SK-N-SH treated with all-trans-retinoic acid at 6 μM for 48 hours (cell line): ENCODE measurements around the gene TMSB15B.

ENCODE experiments used
- ATAC-seq: fragments of 200-7000 bp; cut with Tn5 transposase; 3 replicates; pipeline ENCODE4 v1.9.1; 2020; ENCODE audit warnings: mild to moderate bottlenecking, moderate library complexity
- ARNTL ChIP-seq: fragments of 450-650 bp; formaldehyde crosslinking; IDR thresholded peaks from 2 replicates; pipeline ENCODE4 v1.5.0; 2020; ENCODE audit warnings: low read depth, mild to moderate bottlenecking, moderate library complexity, borderline replicate concordance
- BACH2 ChIP-seq: fragments of 250-450 bp; sonication (Bioruptor Pico); IDR thresholded peaks from 2 replicates; pipeline ENCODE4 v1.9.0; 2021; ENCODE audit warnings: mild to moderate bottlenecking, borderline replicate concordance
- CSDC2 ChIP-seq: fragments of 250-450 bp; sonication (Bioruptor Pico); IDR thresholded peaks from 2 replicates; pipeline ENCODE4 v1.5.0; 2020; ENCODE audit warnings: mild to moderate bottlenecking, moderate library complexity
- ESRRG ChIP-seq: fragments of 250-450 bp; sonication (Bioruptor Pico); IDR thresholded peaks from 2 replicates; pipeline ENCODE4 v1.6.1; 2021; ENCODE audit warnings: mild to moderate bottlenecking
- GLIS3 ChIP-seq: fragments of 250-450 bp; sonication (Bioruptor Pico); IDR thresholded peaks from 2 replicates; pipeline ENCODE4 v1.5.0; 2020; ENCODE audit warnings: mild to moderate bottlenecking, moderate library complexity
- ISL1 ChIP-seq: fragments of 250-450 bp; sonication (Bioruptor Pico); IDR thresholded peaks from 2 replicates; pipeline ENCODE4 v2.1.2; 2022; ENCODE audit warnings: mild to moderate bottlenecking, moderate library complexity
- OSR1 ChIP-seq: fragments of 250-450 bp; sonication (Bioruptor Pico); IDR thresholded peaks from 2 replicates; pipeline ENCODE4 v1.8.0; 2022; ENCODE audit warnings: moderate library complexity, mild to moderate bottlenecking, inconsistent platforms
- PPARA ChIP-seq: fragments of 250-450 bp; sonication (Bioruptor Pico); IDR thresholded peaks from 2 replicates; pipeline ENCODE4 v1.5.0; 2020; ENCODE audit warnings: mild to moderate bottlenecking, borderline replicate concordance
- RARB ChIP-seq: fragments of 250-450 bp; sonication (Bioruptor Pico); IDR thresholded peaks from 2 replicates; pipeline ENCODE4 v1.8.0; 2021; ENCODE audit warnings: mild to moderate bottlenecking, moderate library complexity
- SNAI2 ChIP-seq: fragments of 250-450 bp; sonication (Bioruptor Pico); IDR thresholded peaks from 2 replicates; pipeline ENCODE4 v1.5.0; 2020; ENCODE audit warnings: mild to moderate bottlenecking, moderate library complexity
- TCF4 ChIP-seq: fragments of 250-450 bp; sonication (Bioruptor Pico); IDR thresholded peaks from 2 replicates; pipeline ENCODE4 v1.8.0; 2021; ENCODE audit warnings: mild to moderate bottlenecking, moderate library complexity, borderline replicate concordance
- TOX ChIP-seq: fragments of 250-450 bp; sonication (Bioruptor Pico); IDR thresholded peaks from 2 replicates; pipeline ENCODE4 v1.8.0; 2021; ENCODE audit warnings: mild to moderate bottlenecking, moderate library complexity, borderline replicate concordance
- ZC3H10 ChIP-seq: fragments of 250-450 bp; sonication (Bioruptor Pico); IDR thresholded peaks from 2 replicates; pipeline ENCODE4 v1.5.1; 2021; ENCODE audit warnings: mild to moderate bottlenecking, moderate library complexity
- ZFP30 ChIP-seq: fragments of 450-650 bp; formaldehyde crosslinking; IDR thresholded peaks from 2 replicates; pipeline ENCODE4 v1.5.0; 2022; ENCODE audit warnings: mild to moderate bottlenecking, moderate library complexity
- ZNF70 ChIP-seq: fragments of 450-650 bp; formaldehyde crosslinking; IDR thresholded peaks from 2 replicates; pipeline ENCODE4 v1.5.0; 2020; ENCODE audit warnings: mild to moderate bottlenecking, moderate library complexity
- ZNF8 ChIP-seq: fragments of 450-650 bp; formaldehyde crosslinking; IDR thresholded peaks from 2 replicates; pipeline ENCODE4 v1.5.0; 2020; ENCODE audit warnings: mild to moderate bottlenecking, moderate library complexity
- TF ChIP-seq, protein P1 (sequence below): fragments of 250-450 bp; sonication (Bioruptor Pico); IDR thresholded peaks from 2 replicates; pipeline ENCODE4 v1.5.1; 2020; ENCODE audit warnings: low read depth, mild to moderate bottlenecking, moderate library complexity
- TF ChIP-seq, protein P2 (sequence below): fragments of 250-450 bp; sonication (Bioruptor Pico); IDR thresholded peaks from 2 replicates; pipeline ENCODE4 v1.8.0; 2021; ENCODE audit warnings: low read depth, mild to moderate bottlenecking, moderate library complexity, borderline replicate concordance
- TF ChIP-seq, protein P3 (sequence below): fragments of 250-450 bp; sonication (Bioruptor Pico); IDR thresholded peaks from 2 replicates; pipeline ENCODE4 v1.5.0; 2020; ENCODE audit warnings: mild to moderate bottlenecking, moderate library complexity
- TF ChIP-seq, protein P4 (sequence below): fragments of 250-450 bp; sonication (Bioruptor Pico); IDR thresholded peaks from 2 replicates; pipeline ENCODE4 v1.5.1; 2021; ENCODE audit warnings: mild to moderate bottlenecking, moderate library complexity

Gene TMSB15B

DNA sequence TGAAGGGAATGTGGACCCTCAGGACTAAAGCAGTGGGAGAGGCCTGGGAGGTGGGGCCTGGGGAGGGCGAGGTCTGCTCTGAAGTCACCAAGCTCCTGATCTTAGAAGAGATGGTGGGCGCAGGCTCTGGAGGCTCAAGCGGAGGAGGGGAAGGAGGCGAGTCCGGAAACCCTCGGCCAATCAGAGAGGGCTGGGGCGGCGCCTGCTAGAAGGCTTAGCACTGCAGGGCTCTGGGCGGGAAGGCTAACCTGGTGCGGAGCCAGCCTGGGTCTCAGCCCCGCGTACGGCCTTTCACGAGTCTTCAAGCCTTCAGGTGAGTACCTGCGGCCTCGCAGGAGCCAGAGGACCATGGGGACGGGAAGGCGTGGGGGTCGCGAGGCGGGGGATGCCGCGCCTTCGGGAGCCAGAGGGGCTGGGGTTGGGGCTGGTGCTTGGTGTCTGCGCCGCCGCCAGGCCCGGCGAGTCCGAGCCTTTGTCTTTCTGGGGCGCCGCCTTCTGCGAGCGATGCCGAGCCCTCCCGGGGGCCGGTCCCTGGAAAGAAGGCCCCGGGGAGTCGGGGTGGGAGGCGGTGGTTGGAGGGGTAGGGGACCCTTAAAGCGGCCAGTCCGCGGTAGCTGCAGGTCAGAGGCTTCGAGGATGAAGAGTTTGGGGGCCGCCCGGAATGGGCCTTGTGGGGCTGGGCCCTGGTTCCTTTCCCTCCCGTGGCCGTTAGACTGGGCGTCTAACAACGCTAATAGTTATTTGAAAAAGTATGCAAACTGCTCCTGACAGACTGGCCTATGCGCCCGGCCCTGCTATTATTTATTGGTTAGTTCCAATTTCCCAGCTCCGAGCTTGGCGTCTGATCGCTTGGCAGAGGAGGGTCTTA lies at the start of gene TMSB15B:
Gene TMSB15B (plus strand): TSS at position 217 of the 868 bp plus-strand sequence.
- peak; percentile 99 for ATAC-seq

DNA sequence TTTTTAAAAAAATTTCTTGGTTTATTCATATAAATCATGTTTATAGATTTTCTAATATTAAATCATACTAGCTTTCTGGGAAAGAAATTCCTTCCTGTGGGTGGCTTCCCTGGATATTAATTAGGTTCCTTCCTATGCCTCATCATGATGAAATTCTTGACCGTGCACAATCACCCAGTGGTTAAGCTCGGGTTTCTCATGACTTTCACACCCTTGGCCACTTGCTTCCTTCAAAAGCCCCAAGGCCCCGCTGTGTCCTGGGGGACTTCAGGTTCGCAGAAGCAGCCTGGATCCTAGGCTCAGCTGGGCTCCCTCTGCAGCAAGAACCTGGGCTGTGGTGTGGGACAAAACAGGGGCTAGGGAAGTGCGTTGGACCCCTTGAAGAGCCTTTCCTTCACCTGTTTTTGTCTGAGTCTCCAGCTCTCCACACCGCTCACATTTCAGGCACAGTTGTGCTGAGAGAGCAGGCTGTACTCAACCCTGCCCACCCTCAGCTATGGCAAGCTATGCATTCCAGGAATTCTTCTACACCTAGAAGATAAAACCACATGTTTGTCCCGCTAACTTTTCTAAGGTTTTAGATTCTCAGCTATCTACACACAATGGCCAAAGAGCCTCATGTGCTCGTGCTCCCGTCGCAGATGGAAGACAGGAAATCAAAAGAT lies 48.9 kb upstream of the TMSB15B start:
- TF ChIP-seq SNAI2 (CRISPR knock-in tag) (no peak), RARB (CRISPR knock-in tag) (no peak), ZNF8 (no peak), ISL1 (no peak), ARNTL (CRISPR knock-in tag) (no peak), TOX (CRISPR knock-in tag) (no peak), ESRRG (no peak), GLIS3 (CRISPR knock-in tag) (no peak), CSDC2 (CRISPR knock-in tag) (no peak), ZC3H10 (CRISPR knock-in tag) (no peak), ZNF70 (CRISPR knock-in tag) (no peak), ZFP30 (no peak), OSR1 (CRISPR knock-in tag) (no peak), BACH2 (CRISPR knock-in tag) (no peak)
- TF ChIP-seq, protein P1, sequence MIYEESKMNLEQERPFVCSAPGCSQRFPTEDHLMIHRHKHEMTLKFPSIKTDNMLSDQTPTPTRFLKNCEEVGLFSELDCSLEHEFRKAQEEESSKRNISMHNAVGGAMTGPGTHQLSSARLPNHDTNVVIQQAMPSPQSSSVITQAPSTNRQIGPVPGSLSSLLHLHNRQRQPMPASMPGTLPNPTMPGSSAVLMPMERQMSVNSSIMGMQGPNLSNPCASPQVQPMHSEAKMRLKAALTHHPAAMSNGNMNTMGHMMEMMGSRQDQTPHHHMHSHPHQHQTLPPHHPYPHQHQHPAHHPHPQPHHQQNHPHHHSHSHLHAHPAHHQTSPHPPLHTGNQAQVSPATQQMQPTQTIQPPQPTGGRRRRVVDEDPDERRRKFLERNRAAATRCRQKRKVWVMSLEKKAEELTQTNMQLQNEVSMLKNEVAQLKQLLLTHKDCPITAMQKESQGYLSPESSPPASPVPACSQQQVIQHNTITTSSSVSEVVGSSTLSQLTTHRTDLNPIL, result no peak
- TF ChIP-seq, protein P2, sequence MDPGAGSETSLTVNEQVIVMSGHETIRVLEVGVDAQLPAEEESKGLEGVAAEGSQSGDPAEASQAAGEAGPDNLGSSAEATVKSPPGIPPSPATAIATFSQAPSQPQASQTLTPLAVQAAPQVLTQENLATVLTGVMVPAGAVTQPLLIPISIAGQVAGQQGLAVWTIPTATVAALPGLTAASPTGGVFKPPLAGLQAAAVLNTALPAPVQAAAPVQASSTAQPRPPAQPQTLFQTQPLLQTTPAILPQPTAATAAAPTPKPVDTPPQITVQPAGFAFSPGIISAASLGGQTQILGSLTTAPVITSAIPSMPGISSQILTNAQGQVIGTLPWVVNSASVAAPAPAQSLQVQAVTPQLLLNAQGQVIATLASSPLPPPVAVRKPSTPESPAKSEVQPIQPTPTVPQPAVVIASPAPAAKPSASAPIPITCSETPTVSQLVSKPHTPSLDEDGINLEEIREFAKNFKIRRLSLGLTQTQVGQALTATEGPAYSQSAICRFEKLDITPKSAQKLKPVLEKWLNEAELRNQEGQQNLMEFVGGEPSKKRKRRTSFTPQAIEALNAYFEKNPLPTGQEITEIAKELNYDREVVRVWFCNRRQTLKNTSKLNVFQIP (CRISPR knock-in tag), result no peak
- TF ChIP-seq, protein P3, sequence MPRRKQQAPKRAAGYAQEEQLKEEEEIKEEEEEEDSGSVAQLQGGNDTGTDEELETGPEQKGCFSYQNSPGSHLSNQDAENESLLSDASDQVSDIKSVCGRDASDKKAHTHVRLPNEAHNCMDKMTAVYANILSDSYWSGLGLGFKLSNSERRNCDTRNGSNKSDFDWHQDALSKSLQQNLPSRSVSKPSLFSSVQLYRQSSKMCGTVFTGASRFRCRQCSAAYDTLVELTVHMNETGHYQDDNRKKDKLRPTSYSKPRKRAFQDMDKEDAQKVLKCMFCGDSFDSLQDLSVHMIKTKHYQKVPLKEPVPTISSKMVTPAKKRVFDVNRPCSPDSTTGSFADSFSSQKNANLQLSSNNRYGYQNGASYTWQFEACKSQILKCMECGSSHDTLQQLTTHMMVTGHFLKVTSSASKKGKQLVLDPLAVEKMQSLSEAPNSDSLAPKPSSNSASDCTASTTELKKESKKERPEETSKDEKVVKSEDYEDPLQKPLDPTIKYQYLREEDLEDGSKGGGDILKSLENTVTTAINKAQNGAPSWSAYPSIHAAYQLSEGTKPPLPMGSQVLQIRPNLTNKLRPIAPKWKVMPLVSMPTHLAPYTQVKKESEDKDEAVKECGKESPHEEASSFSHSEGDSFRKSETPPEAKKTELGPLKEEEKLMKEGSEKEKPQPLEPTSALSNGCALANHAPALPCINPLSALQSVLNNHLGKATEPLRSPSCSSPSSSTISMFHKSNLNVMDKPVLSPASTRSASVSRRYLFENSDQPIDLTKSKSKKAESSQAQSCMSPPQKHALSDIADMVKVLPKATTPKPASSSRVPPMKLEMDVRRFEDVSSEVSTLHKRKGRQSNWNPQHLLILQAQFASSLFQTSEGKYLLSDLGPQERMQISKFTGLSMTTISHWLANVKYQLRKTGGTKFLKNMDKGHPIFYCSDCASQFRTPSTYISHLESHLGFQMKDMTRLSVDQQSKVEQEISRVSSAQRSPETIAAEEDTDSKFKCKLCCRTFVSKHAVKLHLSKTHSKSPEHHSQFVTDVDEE (CRISPR knock-in tag), result no peak
- TF ChIP-seq, protein P4, sequence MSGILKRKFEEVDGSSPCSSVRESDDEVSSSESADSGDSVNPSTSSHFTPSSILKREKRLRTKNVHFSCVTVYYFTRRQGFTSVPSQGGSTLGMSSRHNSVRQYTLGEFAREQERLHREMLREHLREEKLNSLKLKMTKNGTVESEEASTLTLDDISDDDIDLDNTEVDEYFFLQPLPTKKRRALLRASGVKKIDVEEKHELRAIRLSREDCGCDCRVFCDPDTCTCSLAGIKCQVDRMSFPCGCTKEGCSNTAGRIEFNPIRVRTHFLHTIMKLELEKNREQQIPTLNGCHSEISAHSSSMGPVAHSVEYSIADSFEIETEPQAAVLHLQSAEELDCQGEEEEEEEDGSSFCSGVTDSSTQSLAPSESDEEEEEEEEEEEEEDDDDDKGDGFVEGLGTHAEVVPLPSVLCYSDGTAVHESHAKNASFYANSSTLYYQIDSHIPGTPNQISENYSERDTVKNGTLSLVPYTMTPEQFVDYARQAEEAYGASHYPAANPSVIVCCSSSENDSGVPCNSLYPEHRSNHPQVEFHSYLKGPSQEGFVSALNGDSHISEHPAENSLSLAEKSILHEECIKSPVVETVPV (CRISPR knock-in tag), result no peak
- TF ChIP-seq, all 23 proteins: peak for 0
- ATAC-seq, result no peak

DNA sequence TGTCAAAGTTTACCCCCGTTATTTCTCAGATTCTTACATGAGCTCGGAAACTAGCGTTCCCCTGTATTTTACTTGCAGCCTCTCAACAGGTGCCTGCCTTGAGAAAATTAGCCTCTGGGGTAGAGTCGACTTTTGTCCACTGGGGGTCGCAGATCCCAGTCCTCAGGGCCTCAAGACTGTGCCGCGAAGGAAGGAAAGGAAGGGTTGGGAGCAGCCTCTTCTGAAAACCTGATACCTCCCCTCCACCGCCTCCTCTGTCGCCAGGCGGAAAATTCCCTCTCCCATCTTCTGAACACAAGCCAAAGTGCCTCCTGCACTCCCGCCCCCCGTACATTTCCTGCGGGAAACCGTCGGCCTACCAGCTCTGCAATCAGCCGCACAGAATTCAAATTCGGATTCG lies 44.4 kb upstream of the TMSB15B start:
- TF ChIP-seq, protein P2 (CRISPR knock-in tag), result no peak
- TF ChIP-seq ZFP30 (no peak), TOX (CRISPR knock-in tag) (no peak), RARB (CRISPR knock-in tag) (no peak), ARNTL (CRISPR knock-in tag) (no peak), TCF4 (CRISPR knock-in tag) (no peak), BACH2 (CRISPR knock-in tag) (no peak), PPARA (CRISPR knock-in tag) (no peak)
- TF ChIP-seq, protein P1, result no peak
- ATAC-seq, result peak; percentile 84
